ENCODE data around the gene TNRC6B. TPM values are rescaled to one million over a fixed set of nuclear protein-coding genes. Genes with fewer than 3 reads are reported as not detected.

Gene TNRC6B
- total RNA-seq, 1 donor from 2014 or later = 62.0 TPM

DNA sequence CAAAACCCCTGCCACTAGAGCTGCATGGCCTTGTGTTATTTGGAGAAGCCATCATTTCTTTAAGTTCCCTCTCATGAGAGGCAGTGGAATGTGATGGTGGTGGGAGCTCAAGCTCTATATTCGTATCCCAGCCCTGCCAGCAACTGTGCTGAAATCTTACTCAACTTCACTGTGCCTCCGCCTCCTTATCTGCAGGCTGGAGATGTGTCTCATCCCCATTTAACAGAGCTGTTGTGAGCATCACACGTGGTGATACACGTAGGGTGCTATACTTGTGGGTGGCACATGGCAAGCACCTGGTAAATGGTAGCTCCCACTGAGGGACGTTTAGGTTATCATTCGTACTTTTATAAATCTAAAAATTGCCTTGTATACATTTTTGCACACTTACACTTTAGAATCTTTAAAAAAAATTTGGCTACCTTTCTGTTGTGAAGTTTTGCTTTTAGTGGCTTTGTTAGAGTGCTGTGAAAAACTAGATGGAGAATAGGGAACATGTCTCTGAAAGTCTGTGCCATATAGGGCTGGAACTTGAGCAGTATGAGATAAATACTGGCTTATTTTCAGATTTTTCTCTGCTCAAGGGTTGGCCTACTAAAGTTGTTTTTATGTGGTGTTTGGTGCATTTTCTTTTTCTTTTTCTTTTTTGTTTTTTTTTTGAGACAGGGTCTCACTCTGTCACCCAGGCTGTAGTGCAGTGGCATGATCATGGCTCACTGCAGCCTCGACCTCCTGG, 23.2 kb downstream of the TNRC6B start:
- Mint-ChIP-seq H3K4me1 (ENCODE audit: low read depth, unreplicated experiment) (peaks cover 45% of the 10 kb centered on the region), H3K9me3 (ENCODE audit: unreplicated experiment) (no peaks in the 10 kb centered on the region), H3K4me3 (ENCODE audit: unreplicated experiment) (no peak overlapping the region), H3K27ac (ENCODE audit: unreplicated experiment) (no peak overlapping the region), H3K27me3 (ENCODE audit: unreplicated experiment) (peaks cover 5% of the 10 kb centered on the region), H3K36me3 (ENCODE audit: unreplicated experiment) (no peaks in the 10 kb centered on the region)
- TF ChIP-seq, protein P1, sequence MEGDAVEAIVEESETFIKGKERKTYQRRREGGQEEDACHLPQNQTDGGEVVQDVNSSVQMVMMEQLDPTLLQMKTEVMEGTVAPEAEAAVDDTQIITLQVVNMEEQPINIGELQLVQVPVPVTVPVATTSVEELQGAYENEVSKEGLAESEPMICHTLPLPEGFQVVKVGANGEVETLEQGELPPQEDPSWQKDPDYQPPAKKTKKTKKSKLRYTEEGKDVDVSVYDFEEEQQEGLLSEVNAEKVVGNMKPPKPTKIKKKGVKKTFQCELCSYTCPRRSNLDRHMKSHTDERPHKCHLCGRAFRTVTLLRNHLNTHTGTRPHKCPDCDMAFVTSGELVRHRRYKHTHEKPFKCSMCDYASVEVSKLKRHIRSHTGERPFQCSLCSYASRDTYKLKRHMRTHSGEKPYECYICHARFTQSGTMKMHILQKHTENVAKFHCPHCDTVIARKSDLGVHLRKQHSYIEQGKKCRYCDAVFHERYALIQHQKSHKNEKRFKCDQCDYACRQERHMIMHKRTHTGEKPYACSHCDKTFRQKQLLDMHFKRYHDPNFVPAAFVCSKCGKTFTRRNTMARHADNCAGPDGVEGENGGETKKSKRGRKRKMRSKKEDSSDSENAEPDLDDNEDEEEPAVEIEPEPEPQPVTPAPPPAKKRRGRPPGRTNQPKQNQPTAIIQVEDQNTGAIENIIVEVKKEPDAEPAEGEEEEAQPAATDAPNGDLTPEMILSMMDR (IDR thresholded peaks at IDR 0.05; ENCODE audit: partially characterized antibody, unreplicated experiment) = no peak
- DNase-seq = no peak

DNA sequence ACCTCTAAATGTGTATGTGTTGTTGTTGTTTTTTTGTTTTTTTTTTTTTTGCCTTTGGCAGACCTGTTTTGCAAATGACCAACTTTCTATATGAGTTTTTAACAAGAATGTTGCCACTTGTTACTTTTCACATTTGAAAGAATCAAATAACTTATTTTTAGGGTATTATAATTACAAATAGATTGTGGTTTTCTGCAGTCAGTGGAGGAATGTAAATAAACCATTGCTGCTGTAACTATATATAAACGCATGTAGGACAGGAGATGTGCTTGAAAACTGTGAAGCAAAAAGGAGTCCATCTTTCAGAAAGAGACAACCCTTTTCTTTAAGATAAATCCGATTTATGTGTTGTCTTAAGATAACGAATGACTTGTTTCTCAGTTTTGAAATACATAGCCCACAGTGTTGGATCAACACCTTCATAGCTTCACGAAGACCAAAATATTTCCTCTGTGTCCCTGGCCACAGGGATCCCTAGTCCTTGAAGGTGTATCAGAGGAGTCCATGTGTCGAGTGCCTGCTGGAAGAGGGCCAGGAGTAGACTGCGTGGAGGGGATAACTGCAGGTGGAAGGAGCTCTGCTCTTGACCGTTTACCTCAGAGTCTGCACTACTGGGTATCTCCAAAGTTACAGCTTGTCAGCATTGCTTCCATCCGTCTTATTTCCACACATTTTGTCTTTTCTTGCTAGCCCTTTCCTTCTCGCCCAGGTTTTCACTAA, 24.7 kb downstream of the TNRC6B start:
- Mint-ChIP-seq H3K27ac (ENCODE audit: unreplicated experiment) (no peak overlapping the region), H3K4me1 (ENCODE audit: low read depth, unreplicated experiment) (peaks cover 38% of the 10 kb centered on the region), H3K4me3 (ENCODE audit: unreplicated experiment) (no peak overlapping the region), H3K9me3 (ENCODE audit: unreplicated experiment) (peaks cover under 1% of the 10 kb centered on the region), H3K36me3 (ENCODE audit: unreplicated experiment) (no peaks in the 10 kb centered on the region), H3K27me3 (ENCODE audit: unreplicated experiment) (peaks cover 6% of the 10 kb centered on the region)
- no peak for DNase-seq
- TF ChIP-seq, protein P1 (IDR thresholded peaks at IDR 0.05; ENCODE audit: partially characterized antibody, unreplicated experiment) = no peak

DNA sequence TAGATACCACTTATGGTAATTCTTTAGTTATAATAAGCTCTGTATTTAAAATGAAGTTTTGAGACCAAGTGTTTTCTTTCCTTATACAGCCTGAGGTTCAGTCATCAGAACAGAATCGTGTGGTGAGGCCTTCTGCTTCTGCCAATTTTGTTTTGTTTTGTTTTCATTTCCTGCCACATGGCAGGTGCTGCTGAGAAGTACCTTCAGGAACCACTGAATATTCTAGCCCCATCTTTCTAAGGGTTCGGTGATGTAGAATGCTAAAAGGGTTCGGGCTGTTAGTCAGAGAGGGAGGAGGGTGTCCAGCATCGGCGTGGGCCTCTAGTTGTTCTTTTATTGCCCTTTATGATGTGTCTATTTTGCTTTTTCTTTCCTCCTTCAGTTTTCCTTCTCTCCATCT, 25.8 kb downstream of the TNRC6B start:
- H3K36me3 Mint-ChIP-seq (ENCODE audit: unreplicated experiment) = no peaks in the 10 kb centered on the region
- peaks cover 6% of the 10 kb centered on the region for H3K27me3 Mint-ChIP-seq (ENCODE audit: unreplicated experiment)
- H3K4me3 Mint-ChIP-seq (ENCODE audit: unreplicated experiment) = peak overlapping the region; percentile 63
- TF ChIP-seq, protein P1 (IDR thresholded peaks at IDR 0.05; ENCODE audit: partially characterized antibody, unreplicated experiment) = no peak
- DNase-seq = no peak
- peaks cover 1% of the 10 kb centered on the region for H3K9me3 Mint-ChIP-seq (ENCODE audit: unreplicated experiment)
- peak overlapping the region; percentile 84 for H3K27ac Mint-ChIP-seq (ENCODE audit: unreplicated experiment)
- peaks cover 33% of the 10 kb centered on the region for H3K4me1 Mint-ChIP-seq (ENCODE audit: low read depth, unreplicated experiment)

DNA sequence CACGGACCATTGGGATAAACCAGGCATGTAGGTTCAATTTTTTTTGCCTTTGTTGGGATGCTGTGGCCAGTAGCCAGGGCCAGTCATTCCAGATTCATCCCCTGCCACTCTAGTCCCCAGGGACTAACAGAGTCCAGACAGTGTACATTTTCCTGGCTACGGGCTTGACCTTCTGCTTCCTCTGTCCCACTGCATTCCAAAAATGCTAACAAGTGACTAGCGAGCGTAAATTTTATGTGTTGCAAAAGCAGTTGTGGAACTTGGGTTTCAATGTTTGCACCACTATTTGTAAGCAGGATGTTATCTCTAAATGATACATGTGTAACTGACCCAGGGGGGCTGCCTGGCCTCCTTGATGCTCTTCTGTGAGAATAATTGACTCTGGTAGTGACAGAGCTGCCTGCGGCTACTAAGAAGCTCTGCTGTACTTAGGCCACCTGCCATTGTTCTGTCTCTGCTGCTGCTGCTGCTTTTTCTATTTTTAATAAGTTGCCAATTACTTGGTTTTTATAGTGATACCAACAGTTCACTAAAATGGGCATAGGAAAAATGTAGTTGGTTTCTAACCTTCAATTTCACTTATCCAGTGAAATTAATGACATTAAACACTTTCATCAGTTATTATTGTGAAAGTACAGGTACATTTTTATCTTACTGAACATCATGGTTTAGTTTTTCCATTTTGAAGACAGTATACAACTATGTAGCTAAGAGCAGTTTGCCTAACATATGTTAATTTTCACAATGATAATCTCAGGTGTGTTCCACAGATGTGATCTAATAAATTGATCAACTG, 26.8 kb downstream of the TNRC6B start:
- Mint-ChIP-seq H3K4me3 (ENCODE audit: unreplicated experiment) (peak overlapping the region; percentile 79), H3K27ac (ENCODE audit: unreplicated experiment) (peak overlapping the region; percentile 84), H3K4me1 (ENCODE audit: low read depth, unreplicated experiment) (peaks cover 28% of the 10 kb centered on the region), H3K27me3 (ENCODE audit: unreplicated experiment) (peaks cover 6% of the 10 kb centered on the region), H3K9me3 (ENCODE audit: unreplicated experiment) (peaks cover 1% of the 10 kb centered on the region), H3K36me3 (ENCODE audit: unreplicated experiment) (no peaks in the 10 kb centered on the region)
- TF ChIP-seq, protein P1 (IDR thresholded peaks at IDR 0.05; ENCODE audit: partially characterized antibody, unreplicated experiment) = no peak
- peak; percentile 43 for DNase-seq

All from glutamatergic neuron (in vitro differentiated cells).